ENCODE data around the gene SLC4A3.

DNA sequence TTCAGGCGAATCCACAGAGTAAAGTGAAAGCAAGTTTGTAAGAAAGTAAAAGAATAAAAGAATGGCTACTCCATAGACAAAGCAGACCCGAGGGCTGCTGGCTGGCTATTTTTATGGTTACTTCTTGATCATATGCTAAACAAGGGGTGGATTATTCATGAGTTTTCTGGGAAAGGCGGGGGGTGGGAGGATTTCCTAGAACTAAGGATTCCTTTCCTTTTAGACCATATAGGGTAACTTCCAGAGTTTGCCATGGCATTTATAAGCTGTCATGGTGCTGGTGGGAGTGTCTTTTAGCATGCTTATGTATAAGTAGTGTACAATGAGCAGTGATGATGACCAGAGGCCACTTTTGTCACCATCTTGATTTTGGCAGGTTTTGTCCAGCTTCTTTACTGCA, 59.8 kb downstream of the SLC4A3 start:
- TF ChIP-seq FOS (IDR thresholded peaks at IDR 0.05; ENCODE audit: borderline replicate concordance, insufficient read depth, low read length) (no peak), CTCF (IDR thresholded peaks at IDR 0.05; ENCODE audit: extremely low read depth in 1 of 2, insufficient read depth in 1 of 2, low read depth in 1 of 2, low read length in 2 of 2) (no peak)
